ENCODE data around the gene CHSY3. TPM values are rescaled to one million over a fixed set of nuclear protein-coding genes. Genes with fewer than 3 reads are reported as not detected.
A peak's percentile ranks its signal among the peaks of the same experiment; 100 is the strongest.

Gene CHSY3
- total RNA-seq, 2 donors from 2014 or later = 0.09 to 2.0 TPM

DNA sequence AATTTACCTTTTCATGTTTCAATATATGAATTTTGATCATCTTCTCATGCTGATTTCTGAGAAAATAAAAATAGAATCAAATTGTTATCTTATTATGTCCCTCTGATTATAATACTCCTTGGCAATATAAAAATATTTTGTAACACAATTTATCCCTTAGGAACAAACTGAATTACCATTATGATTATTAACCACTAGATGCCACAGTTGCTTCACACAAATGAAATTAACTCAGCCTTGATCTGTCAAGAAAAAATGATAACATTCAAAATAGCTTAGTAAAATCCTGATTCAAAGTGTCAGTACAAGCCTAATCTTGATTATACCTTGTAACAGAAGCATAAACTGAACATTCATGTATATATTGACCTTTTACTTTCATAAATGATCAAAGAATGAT is 4.8 kb upstream of the CHSY3 start:
- Histone ChIP-seq H3K36me3 (no peaks in the 10 kb centered on the region), H3K4me1 (replicated peaks) (no peaks in the 10 kb centered on the region), H3K27ac (no peak overlapping the region), H3K9me3 (no peaks in the 10 kb centered on the region), H3K27me3 (replicated peaks; ENCODE audit: insufficient read depth) (no peaks in the 10 kb centered on the region), H3K4me3 (no peak overlapping the region)
- no peak for DNase-seq (ENCODE audit: low spot score)
- intact Hi-C loops (cut with DNase I) = no loop called here
- TF ChIP-seq, protein P1, sequence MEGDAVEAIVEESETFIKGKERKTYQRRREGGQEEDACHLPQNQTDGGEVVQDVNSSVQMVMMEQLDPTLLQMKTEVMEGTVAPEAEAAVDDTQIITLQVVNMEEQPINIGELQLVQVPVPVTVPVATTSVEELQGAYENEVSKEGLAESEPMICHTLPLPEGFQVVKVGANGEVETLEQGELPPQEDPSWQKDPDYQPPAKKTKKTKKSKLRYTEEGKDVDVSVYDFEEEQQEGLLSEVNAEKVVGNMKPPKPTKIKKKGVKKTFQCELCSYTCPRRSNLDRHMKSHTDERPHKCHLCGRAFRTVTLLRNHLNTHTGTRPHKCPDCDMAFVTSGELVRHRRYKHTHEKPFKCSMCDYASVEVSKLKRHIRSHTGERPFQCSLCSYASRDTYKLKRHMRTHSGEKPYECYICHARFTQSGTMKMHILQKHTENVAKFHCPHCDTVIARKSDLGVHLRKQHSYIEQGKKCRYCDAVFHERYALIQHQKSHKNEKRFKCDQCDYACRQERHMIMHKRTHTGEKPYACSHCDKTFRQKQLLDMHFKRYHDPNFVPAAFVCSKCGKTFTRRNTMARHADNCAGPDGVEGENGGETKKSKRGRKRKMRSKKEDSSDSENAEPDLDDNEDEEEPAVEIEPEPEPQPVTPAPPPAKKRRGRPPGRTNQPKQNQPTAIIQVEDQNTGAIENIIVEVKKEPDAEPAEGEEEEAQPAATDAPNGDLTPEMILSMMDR (IDR thresholded peaks at IDR 0.05) = peak in 2 of 4 experiments; percentile 15 to 23
- TF ChIP-seq POLR2A (IDR thresholded peaks at IDR 0.05) (no peak), POLR2AphosphoS5 (IDR thresholded peaks at IDR 0.05) (no peak)

DNA sequence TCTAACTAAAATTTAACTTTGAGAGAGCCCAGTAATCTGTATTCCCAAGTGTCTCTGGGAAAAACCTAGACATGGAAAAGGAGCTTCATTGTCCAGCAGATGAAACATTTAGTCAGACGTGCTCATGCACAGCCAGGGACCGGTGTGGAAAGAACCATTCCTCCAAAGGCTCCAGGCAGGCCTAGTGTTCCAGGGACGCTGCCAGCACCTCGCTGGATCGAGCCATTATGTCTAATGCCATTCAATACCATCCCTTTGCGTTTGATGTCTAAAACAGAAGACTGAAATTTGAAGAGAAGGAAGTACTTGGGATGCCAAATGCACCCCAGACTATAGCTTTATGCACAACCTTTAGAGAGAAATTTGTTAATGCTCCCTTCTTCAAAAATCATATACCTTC is 1.4 kb upstream of the CHSY3 start:
- no peak for DNase-seq (ENCODE audit: low spot score)
- no peaks in the 10 kb centered on the region for H3K9me3 ChIP-seq
- H3K36me3 ChIP-seq = no peaks in the 10 kb centered on the region
- H3K4me1 ChIP-seq (replicated peaks) = no peaks in the 10 kb centered on the region
- H3K4me3 ChIP-seq = no peak overlapping the region
- 79% methylated on average over 6 of the region's 6 CpGs for WGBS
- intact Hi-C loops (cut with DNase I) = no loop called here
- no peak overlapping the region for H3K27ac ChIP-seq
- H3K27me3 ChIP-seq (replicated peaks; ENCODE audit: insufficient read depth) = no peaks in the 10 kb centered on the region
- TF ChIP-seq POLR2AphosphoS5 (IDR thresholded peaks at IDR 0.05) (no peak), POLR2A (IDR thresholded peaks at IDR 0.05) (no peak)
- TF ChIP-seq, protein P1 (IDR thresholded peaks at IDR 0.05) = no peak

DNA sequence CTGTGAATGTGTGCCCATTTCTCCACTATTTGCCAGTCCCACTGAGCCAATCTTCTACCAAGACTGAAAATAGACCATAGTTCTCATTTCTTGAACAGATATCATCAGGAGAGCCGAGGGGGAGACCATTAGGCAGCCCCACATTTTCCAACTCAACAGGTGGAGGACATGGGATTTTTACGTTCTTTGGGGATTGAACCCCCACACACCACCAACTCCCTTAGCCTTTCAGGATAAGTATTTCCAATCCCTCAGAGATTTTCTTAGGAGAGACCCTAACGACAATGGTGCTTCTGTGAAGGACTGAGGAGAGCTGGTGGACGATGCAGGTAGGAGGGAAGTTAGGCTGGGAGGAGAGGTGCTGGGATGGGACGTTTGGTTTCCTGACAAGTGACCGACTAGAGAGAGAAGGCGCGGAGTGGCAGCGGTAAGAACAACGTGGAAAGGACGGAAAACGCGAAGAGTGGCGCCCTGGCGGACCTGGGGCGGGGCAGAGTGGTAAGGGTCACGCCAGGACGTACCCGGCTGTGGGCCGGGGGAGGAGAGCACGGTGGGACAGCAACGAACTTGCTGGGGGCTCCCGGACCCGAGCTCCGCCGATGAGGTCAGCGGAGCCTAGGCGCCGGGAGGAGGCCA is 681 bp upstream of the CHSY3 start:
- no peaks in the 10 kb centered on the region for H3K27me3 ChIP-seq (replicated peaks; ENCODE audit: insufficient read depth)
- no peaks in the 10 kb centered on the region for H3K36me3 ChIP-seq
- peak overlapping the region; percentile 44 to 59 for H3K4me3 ChIP-seq
- TF ChIP-seq, protein P1 (IDR thresholded peaks at IDR 0.05) = no peak
- no peak for TF ChIP-seq POLR2AphosphoS5 (IDR thresholded peaks at IDR 0.05)
- no peak for TF ChIP-seq POLR2A (IDR thresholded peaks at IDR 0.05)
- DNase-seq (ENCODE audit: low spot score) = no peak
- 8% methylated on average over 29 of the region's 29 CpGs for WGBS
- H3K27ac ChIP-seq = peak overlapping the region; percentile 50 to 51
- H3K9me3 ChIP-seq = no peaks in the 10 kb centered on the region
- no peaks in the 10 kb centered on the region for H3K4me1 ChIP-seq (replicated peaks)
- intact Hi-C loops (cut with DNase I) = no loop called here

DNA sequence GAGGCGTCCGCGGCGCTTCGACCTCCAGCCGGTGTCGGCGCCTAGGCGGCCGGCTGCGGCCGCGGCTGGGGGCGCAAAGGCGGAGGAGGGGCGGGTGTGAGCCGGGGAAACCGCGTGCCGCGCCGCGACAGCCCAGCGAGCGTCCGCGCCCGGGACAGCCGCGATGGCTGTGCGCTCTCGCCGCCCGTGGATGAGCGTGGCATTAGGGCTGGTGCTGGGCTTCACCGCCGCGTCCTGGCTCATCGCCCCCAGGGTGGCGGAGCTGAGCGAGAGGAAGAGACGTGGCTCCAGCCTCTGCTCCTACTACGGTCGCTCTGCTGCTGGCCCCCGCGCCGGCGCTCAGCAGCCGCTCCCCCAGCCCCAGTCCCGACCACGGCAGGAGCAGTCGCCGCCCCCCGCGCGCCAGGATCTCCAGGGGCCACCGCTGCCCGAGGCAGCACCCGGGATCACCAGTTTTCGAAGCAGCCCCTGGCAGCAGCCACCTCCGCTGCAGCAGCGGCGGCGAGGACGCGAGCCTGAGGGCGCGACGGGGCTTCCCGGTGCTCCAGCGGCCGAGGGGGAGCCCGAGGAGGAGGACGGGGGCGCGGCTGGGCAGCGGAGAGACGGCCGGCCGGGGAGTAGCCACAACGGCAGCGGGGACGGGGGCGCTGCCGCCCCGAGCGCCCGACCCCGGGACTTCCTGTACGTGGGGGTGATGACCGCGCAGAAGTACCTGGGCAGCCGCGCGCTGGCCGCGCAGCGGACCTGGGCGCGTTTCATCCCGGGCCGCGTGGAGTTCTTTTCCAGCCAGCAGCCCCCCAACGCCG is 605 bp downstream of the CHSY3 start:
- Histone ChIP-seq H3K36me3 (no peaks in the 10 kb centered on the region), H3K27me3 (replicated peaks; ENCODE audit: insufficient read depth) (no peaks in the 10 kb centered on the region), H3K4me1 (replicated peaks) (no peaks in the 10 kb centered on the region), H3K9me3 (no peaks in the 10 kb centered on the region), H3K27ac (peak overlapping the region in 1 of 2 donors; percentile 50), H3K4me3 (peak overlapping the region; percentile 44 to 59)
- intact Hi-C loops (cut with DNase I) = no loop called here
- TF ChIP-seq POLR2AphosphoS5 (IDR thresholded peaks at IDR 0.05) = no peak
- TF ChIP-seq POLR2A (IDR thresholded peaks at IDR 0.05) = no peak
- TF ChIP-seq, protein P1 (IDR thresholded peaks at IDR 0.05) = peak in 1 of 4 experiments; percentile 23
- peak; percentile 5 for DNase-seq (ENCODE audit: low spot score)
- under 1% methylated on average over 48 of the region's 105 CpGs for WGBS
